Measurements from ENCODE around the gene PRICKLE2. TPM values are rescaled to one million over a fixed set of nuclear protein-coding genes. Genes with fewer than 3 reads are reported as not detected.

Gene PRICKLE2
- total and polyA plus RNA-seq, 10 of the 15 experiments (the other 5 are each of a cell fraction or from before 2014, with no cell fraction given): 0.11 to 2.6 (median 0.69) TPM

DNA sequence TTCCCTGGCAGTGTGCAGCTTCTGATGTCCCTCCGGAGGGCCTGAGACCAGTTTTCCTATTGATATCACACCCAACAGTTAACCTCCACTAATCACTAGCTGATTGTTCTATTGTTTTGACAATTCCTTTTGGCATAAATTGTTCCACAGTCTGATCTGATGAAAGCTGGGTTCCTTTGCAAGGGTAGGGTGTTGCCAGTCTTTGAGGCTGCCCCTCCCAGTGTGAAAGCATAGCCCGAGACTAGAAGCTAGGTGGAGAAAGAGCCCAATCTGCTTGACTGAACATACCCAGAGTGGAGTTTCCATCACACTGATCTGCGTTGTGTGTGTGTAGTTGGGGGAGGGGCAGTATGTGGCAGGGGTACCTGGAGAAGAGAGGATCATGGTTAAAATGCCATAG lies 10.3 kb upstream of the PRICKLE2 start:
- no peaks in the 10 kb centered on the region for H3K36me3 ChIP-seq (ENCODE audit: control insufficient read depth in 2 of 2, insufficient read depth in 2 of 2, low read length in 1 of 2)
- H2AFZ ChIP-seq (ENCODE audit: control insufficient read depth, low read depth, low read length): no peak overlapping the region
- ChIA-PET CTCF (interaction anchor here (1.0 to 1.4 kb wide), 4 partner anchors 8 to 165 kb away, joined by 3 to 4 read pairs (median 3); no protein-coding TSS in a partner anchor), SMC1A (ENCODE audit: uncharacterized antibody, unreplicated experiment) (interaction anchor here (1.0 to 3.7 kb wide), 5 partner anchors 9 to 229 kb away, joined by 3 to 23 read pairs (median 4); partner anchors contain the start of gene PRICKLE2), RAD21 (ENCODE audit: unreplicated experiment) (interaction anchor here (1.1 to 1.8 kb wide), 2 partner anchors 9 to 10 kb away, joined by 3 to 12 read pairs; partner anchors contain the start of gene PRICKLE2), POLR2A (no interaction called here)
- no peaks in the 10 kb centered on the region for H3K79me2 ChIP-seq (ENCODE audit: control insufficient read depth, insufficient read depth, low read length)
- no peak overlapping the region for H3K9ac ChIP-seq (ENCODE audit: control insufficient read depth, insufficient read depth, low read length)
- H3K27ac ChIP-seq (ENCODE audit: control insufficient read depth, insufficient read depth): no peak overlapping the region
- H3K9me3 ChIP-seq (replicated peaks; ENCODE audit: control insufficient read depth, insufficient read depth, low read length): no peaks in the 10 kb centered on the region
- H4K20me1 ChIP-seq (ENCODE audit: control insufficient read depth, insufficient read depth): no peaks in the 10 kb centered on the region
- FAIRE-seq: no peak
- TF ChIP-seq CTCF (IDR thresholded peaks at IDR 0.05 in 2 of 3, conservative IDR thresholded peaks at IDR 0.05 in 1 of 3; ENCODE audit: control insufficient read depth in 2 of 3, extremely low read depth in 1 of 3, insufficient read depth in 1 of 3, low read depth in 3 of 3, low read length in 3 of 3) (no peak), STAT3 (IDR thresholded peaks at IDR 0.05; ENCODE audit: low read depth, low read length) (no peak)
- H3K27me3 ChIP-seq (replicated peaks in 1 of 2; ENCODE audit: control insufficient read depth in 2 of 2, insufficient read depth in 2 of 2, low read length in 1 of 2): no peaks in the 10 kb centered on the region
- BruUV-seq (replicated peaks): no TSS peak
- in situ Hi-C loops (cut with MboI): no loop called here
- intact Hi-C loops (cut with micrococcal nuclease; ENCODE audit: unreplicated experiment): no loop called here
- no peak for ATAC-seq
- no peak overlapping the region for H3K4me3 ChIP-seq
- WGBS (ENCODE audit: insufficient coverage, insufficient replicate concordance, low lambda C conversion rate, missing lambda C conversion rate): 18% methylated on average over 3 of the region's 3 CpGs
- no peak overlapping the region for H3K4me2 ChIP-seq (ENCODE audit: control insufficient read depth, insufficient read depth)
- no peaks in the 10 kb centered on the region for H3K4me1 ChIP-seq (ENCODE audit: control insufficient read depth, insufficient read depth, low read length)
- DNase-seq (ENCODE audit: low read depth, low spot score): no peak

- no peaks in the 10 kb centered on the region for H3K79me2 ChIP-seq (ENCODE audit: control insufficient read depth, insufficient read depth, low read length)
- SMC1A ChIA-PET (ENCODE audit: uncharacterized antibody, unreplicated experiment): interaction anchor here (1.0 to 3.7 kb wide), 7 partner anchors 9 to 230 kb away, joined by 3 to 23 read pairs (median 4); partner anchors contain the start of gene PRICKLE2
- ATAC-seq: no peak
- H3K4me2 ChIP-seq (ENCODE audit: control insufficient read depth, insufficient read depth): no peak overlapping the region
- no TSS peak for BruUV-seq (replicated peaks)
- POLR2A ChIA-PET: interaction anchor here (0.7 kb wide), 1 partner anchor 129 kb away, joined by 3 read pairs; no protein-coding TSS in a partner anchor
- in situ Hi-C loops (cut with MboI) (no loop called here), intact Hi-C loops (cut with micrococcal nuclease; ENCODE audit: unreplicated experiment) (no loop called here)
- H3K4me1 ChIP-seq (ENCODE audit: control insufficient read depth, insufficient read depth, low read length): no peaks in the 10 kb centered on the region
- H3K9me3 ChIP-seq (replicated peaks; ENCODE audit: control insufficient read depth, insufficient read depth, low read length): no peaks in the 10 kb centered on the region
- CTCF ChIA-PET: interaction anchor here (1.3 to 1.9 kb wide), 3 partner anchors 9 to 10 kb away, joined by 3 to 10 read pairs (median 3); partner anchors contain the start of gene PRICKLE2
- H3K9ac ChIP-seq (ENCODE audit: control insufficient read depth, insufficient read depth, low read length): no peak overlapping the region
- H4K20me1 ChIP-seq (ENCODE audit: control insufficient read depth, insufficient read depth): no peaks in the 10 kb centered on the region
- RAD21 ChIA-PET (ENCODE audit: unreplicated experiment): interaction anchor here (0.9 to 1.8 kb wide), 3 partner anchors 9 to 14 kb away, joined by 3 to 12 read pairs (median 3); partner anchors contain the start of gene PRICKLE2
- H3K27ac ChIP-seq (ENCODE audit: control insufficient read depth, insufficient read depth): no peak overlapping the region
- H3K36me3 ChIP-seq (ENCODE audit: control insufficient read depth in 2 of 2, insufficient read depth in 2 of 2, low read length in 1 of 2): no peaks in the 10 kb centered on the region
- no peak overlapping the region for H2AFZ ChIP-seq (ENCODE audit: control insufficient read depth, low read depth, low read length)
- no peaks in the 10 kb centered on the region for H3K27me3 ChIP-seq (replicated peaks in 1 of 2; ENCODE audit: control insufficient read depth in 2 of 2, insufficient read depth in 2 of 2, low read length in 1 of 2)
- 36% methylated on average over 5 of the region's 5 CpGs for WGBS (ENCODE audit: insufficient coverage, insufficient replicate concordance, low lambda C conversion rate, missing lambda C conversion rate)
- H3K4me3 ChIP-seq: no peak overlapping the region
- DNase-seq (ENCODE audit: low read depth, low spot score): no peak
- FAIRE-seq: no peak
- TF ChIP-seq NFYB (IDR thresholded peaks at IDR 0.05; ENCODE audit: insufficient read depth, low read depth, low read length) (no peak), TBL1XR1 (IDR thresholded peaks at IDR 0.05; ENCODE audit: low read depth, low read length) (no peak), ZBTB11 (CRISPR knock-in tag; IDR thresholded peaks at IDR 0.05) (no peak), CBFB (IDR thresholded peaks at IDR 0.05; ENCODE audit: low read depth) (no peak)
Observed at GRCh38 chr3:64234571-64234970, 9.3 kb upstream of the PRICKLE2 start.

Measured in GM12878 (cell line).